IMR-90 (cell line): ENCODE results near the gene CHMP5. TPM values are rescaled to one million over a fixed set of nuclear protein-coding genes. Genes with fewer than 3 reads are reported as not detected.

ENCODE experiments used
- ATAC-seq: fragments of 200-7000 bp; cut with Tn5 transposase; 2 replicates; pipeline ENCODE4 v1.9.1; 2020; ENCODE audit warnings: low read depth, mild to moderate bottlenecking, moderate library complexity
- BruUV-seq: library from RNA; stranded (reverse); fragments of 400-500 nt; replicated peaks from 2 replicates; lab custom pipeline; 2021; lab: Mats Ljungman, UMichigan
- CTCF ChIA-PET: fragments of 300-600 bp; formaldehyde crosslinking; extraction: SDS; loops from one replicate; lab custom pipeline; 2021; ENCODE audit warnings: antibody characterized with exemption; lab: Yijun Ruan, JAX
- POLR2A ChIA-PET: fragments of 300-600 bp; sonication (Branson Sonifier 250); formaldehyde crosslinking; loops from one replicate; lab custom pipeline; 2022; ENCODE audit warnings: antibody characterized with exemption; ENCODE audit not compliant: unreplicated experiment; lab: Charles Lee
- DNase-seq: peaks from one replicate; pipeline ENCODE4 v3.0.0; 2013
- H2AFZ ChIP-seq: replicated peaks from 2 replicates; pipeline ENCODE3; 2013; ENCODE audit warnings: low read length, mild to moderate bottlenecking; ENCODE audit not compliant: poor library complexity
- H2AK5ac ChIP-seq: 2 replicates; pipeline ENCODE4 v1.6.1; 2013; ENCODE audit warnings: low read depth, low read length, inconsistent platforms
- H2AK9ac ChIP-seq: replicated peaks from 2 replicates; pipeline ENCODE3; 2013; ENCODE audit warnings: mild to moderate bottlenecking, low read depth, low read length, moderate library complexity; ENCODE audit not compliant: poor library complexity
- H2BK120ac ChIP-seq: 2 replicates; pipeline ENCODE4 v1.6.1; 2013; ENCODE audit warnings: low read depth, low read length, inconsistent platforms
- H2BK15ac ChIP-seq: 3 replicates; pipeline ENCODE4 v1.6.1; 2013; ENCODE audit warnings: low read depth, low read length, inconsistent platforms
- H2BK20ac ChIP-seq: 2 replicates; pipeline ENCODE4 v1.6.1; 2013; ENCODE audit warnings: low read depth, mild to moderate bottlenecking, inconsistent platforms, low read length, moderate library complexity
- H2BK5ac ChIP-seq: 2 replicates; pipeline ENCODE4 v1.6.1; 2013; ENCODE audit warnings: mild to moderate bottlenecking, low read depth, low read length, inconsistent platforms; ENCODE audit not compliant: poor library complexity, severe bottlenecking
- H3K14ac ChIP-seq: replicated peaks from 2 replicates; pipeline ENCODE4 v1.6.1; 2013; ENCODE audit warnings: low read depth, low read length, inconsistent platforms
- H3K18ac ChIP-seq: 2 replicates; pipeline ENCODE4 v1.6.1; 2013; ENCODE audit warnings: low read depth, low read length, control low read depth
- H3K23ac ChIP-seq: 2 replicates; pipeline ENCODE4 v1.6.1; 2013; ENCODE audit warnings: low read depth, low read length, inconsistent platforms
- H3K27ac ChIP-seq: 2 replicates; pipeline ENCODE4 v1.5.1; 2013; ENCODE audit warnings: mild to moderate bottlenecking, control low read depth, low read length; ENCODE audit not compliant: insufficient read depth
- H3K27me3 ChIP-seq: 2 replicates; pipeline ENCODE4 v1.6.1; 2013; ENCODE audit warnings: low read length; ENCODE audit not compliant: control insufficient read depth, insufficient read depth
- H3K36me3 ChIP-seq: 2 replicates; pipeline ENCODE4 v1.6.1; 2013; ENCODE audit warnings: low read length, mixed read lengths; ENCODE audit not compliant: control insufficient read depth, insufficient read depth
- H3K4ac ChIP-seq: 2 replicates; pipeline ENCODE4 v1.6.1; 2013; ENCODE audit warnings: low read depth, low read length, inconsistent platforms
- H3K4me1 ChIP-seq: 2 replicates; pipeline ENCODE4 v1.6.1; 2013; ENCODE audit warnings: low read length, mixed read lengths; ENCODE audit not compliant: control insufficient read depth, insufficient read depth
- H3K4me2 ChIP-seq: 2 replicates; pipeline ENCODE4 v1.6.1; 2013; ENCODE audit warnings: low read depth, mild to moderate bottlenecking, control low read depth, low read length, moderate library complexity
- H3K4me3 ChIP-seq: 2 replicates; pipeline ENCODE4 v1.5.1; 2013; ENCODE audit warnings: low read depth, mild to moderate bottlenecking, control low read depth, low read length, moderate library complexity; ENCODE audit not compliant: insufficient read depth
- H3K56ac ChIP-seq: 2 replicates; pipeline ENCODE4 v1.6.1; 2013; ENCODE audit warnings: low read length, inconsistent platforms; ENCODE audit not compliant: insufficient read depth; ENCODE audit errors: extremely low read depth
- H3K79me1 ChIP-seq, 2 experiments: 2 replicates each; pipeline ENCODE4 v1.6.1; 2013; ENCODE audit warnings: low read length in 2 of 2, inconsistent platforms in 1 of 2, low read depth in 1 of 2
- H3K9ac ChIP-seq: 2 replicates; pipeline ENCODE4 v1.6.1; 2013; ENCODE audit warnings: low read depth, low read length, control low read depth
- H3K9me1 ChIP-seq: 2 replicates; pipeline ENCODE4 v1.6.1; 2013; ENCODE audit warnings: low read length, inconsistent platforms; ENCODE audit not compliant: insufficient read depth
- H3K9me3 ChIP-seq: 2 replicates; pipeline ENCODE4 v1.6.1; 2013; ENCODE audit warnings: low read length; ENCODE audit not compliant: control insufficient read depth, insufficient read depth
- H4K20me1 ChIP-seq: 2 replicates; pipeline ENCODE4 v1.6.1; 2013; ENCODE audit warnings: low read length, inconsistent platforms; ENCODE audit not compliant: insufficient read depth
- H4K5ac ChIP-seq: 2 replicates; pipeline ENCODE4 v1.6.1; 2013; ENCODE audit warnings: mild to moderate bottlenecking, low read depth, low read length, control low read depth
- H4K8ac ChIP-seq, 2 experiments: 2 replicates each; pipeline ENCODE4 v1.6.1; 2013; ENCODE audit warnings: low read depth in 2 of 2, low read length in 2 of 2, control low read depth in 1 of 2, inconsistent platforms in 1 of 2
- H4K91ac ChIP-seq: 2 replicates; pipeline ENCODE4 v1.6.1; 2013; ENCODE audit warnings: low read depth, low read length, inconsistent platforms; ENCODE audit not compliant: insufficient read depth
- BHLHE40 ChIP-seq: fragments of 150-350 bp; IDR thresholded peaks from 2 replicates; pipeline ENCODE4 v1.6.1; 2016; ENCODE audit warnings: mild to moderate bottlenecking, low read depth, low read length
- CEBPB ChIP-seq: IDR thresholded peaks from 2 replicates; pipeline ENCODE4 v1.6.1; 2012; ENCODE audit warnings: low read depth, low read length, improper control_type of control experiment
- CHD1 ChIP-seq: IDR thresholded peaks from 2 replicates; pipeline ENCODE4 v1.6.1; 2012; ENCODE audit warnings: low read depth, low read length, improper control_type of control experiment
- CTCF ChIP-seq: conservative IDR thresholded peaks from 2 replicates; pipeline ENCODE4 v1.5.1; 2012; ENCODE audit warnings: mild to moderate bottlenecking, low read depth, low read length, improper control_type of control experiment
- ELK1 ChIP-seq: fragments of 150-350 bp; IDR thresholded peaks from 2 replicates; pipeline ENCODE4 v1.6.1; 2016; ENCODE audit warnings: low read depth, mild to moderate bottlenecking, low read length, moderate library complexity, borderline replicate concordance
- FOS ChIP-seq: fragments of 150-350 bp; IDR thresholded peaks from 2 replicates; pipeline ENCODE4 v1.6.1; 2016; ENCODE audit warnings: low read depth, low read length
- MAFK ChIP-seq: IDR thresholded peaks from 2 replicates; pipeline ENCODE4 v1.6.1; 2012; ENCODE audit warnings: low read depth, low read length, improper control_type of control experiment
- MAZ ChIP-seq: IDR thresholded peaks from 2 replicates; pipeline ENCODE4 v1.6.1; 2012; ENCODE audit warnings: low read depth, mild to moderate bottlenecking, low read length, improper control_type of control experiment, moderate library complexity, borderline replicate concordance
- MXI1 ChIP-seq: IDR thresholded peaks from 2 replicates; pipeline ENCODE4 v1.6.1; 2012; ENCODE audit warnings: low read depth, mild to moderate bottlenecking, low read length, moderate library complexity, borderline replicate concordance
- NFE2L2 ChIP-seq: fragments of 150-350 bp; IDR thresholded peaks from 2 replicates; pipeline ENCODE4 v1.6.1; 2016; ENCODE audit warnings: low read depth, mild to moderate bottlenecking, low read length
- POLR2A ChIP-seq: IDR thresholded peaks from 2 replicates; pipeline ENCODE4 v1.6.1; 2012; ENCODE audit warnings: mild to moderate bottlenecking, low read depth, low read length
- RAD21 ChIP-seq: IDR thresholded peaks from 2 replicates; pipeline ENCODE4 v1.6.1; 2012; ENCODE audit warnings: low read length, improper control_type of control experiment
- RCOR1 ChIP-seq: IDR thresholded peaks from 2 replicates; pipeline ENCODE4 v1.6.1; 2012; ENCODE audit warnings: mild to moderate bottlenecking, low read length, improper control_type of control experiment; ENCODE audit not compliant: insufficient replicate concordance
- RFX5 ChIP-seq: IDR thresholded peaks from 2 replicates; pipeline ENCODE4 v1.8.0; 2012; ENCODE audit warnings: low read depth, mild to moderate bottlenecking, low read length, moderate library complexity
- SMC3 ChIP-seq: fragments of 150-350 bp; IDR thresholded peaks from 2 replicates; pipeline ENCODE4 v1.6.1; 2016; ENCODE audit warnings: low read depth, mild to moderate bottlenecking, antibody characterized with exemption, low read length, moderate library complexity
- USF2 ChIP-seq: fragments of 150-350 bp; IDR thresholded peaks from 2 replicates; pipeline ENCODE4 v1.6.1; 2017; ENCODE audit warnings: mild to moderate bottlenecking, antibody characterized with exemption, low read length, low read depth
- WGBS, 2 experiments: methylation state at CpG; one replicate each; pipeline versions ENCODE4 v1.1.5 to v1.1.7; 2013; ENCODE audit warnings: missing lambda C conversion rate in 2 of 2; ENCODE audit not compliant: insufficient read length in 1 of 2; ENCODE audit errors: extremely low coverage in 2 of 2; 5-methylcytosine and 5-hydroxymethylcytosine counted together
- dilution Hi-C: fragments of 300-500 bp; cut with HindIII; formaldehyde crosslinking; loops from one replicate; pipeline ENCODE4 v1.14.3; 2018; ENCODE audit warnings: low sequenced_read_pairs; ENCODE audit not compliant: unreplicated experiment
- in situ Hi-C: fragments of 300-500 bp; cut with MboI; formaldehyde crosslinking; loops from 3 replicates; pipeline ENCODE4 v1.14.3; 2019; ENCODE audit warnings: low sequenced_read_pairs, inconsistent platforms, mixed read lengths
- intact Hi-C: fragments of 100-400 bp; cut with micrococcal nuclease; formaldehyde crosslinking; loops from 2 replicates; pipeline ENCODE4 v1.10.0; 2022
- polyA plus RNA-seq, 3 experiments: library from polyadenylated mRNA; depleted of rRNA; stranded (reverse); fragments of >200 nt; gene quantifications; 2 replicates each; pipeline ENCODE4 v1.2.3, GENCODE V29; 2012; ENCODE audit warnings: low replicate concordance in 1 of 3
- total RNA-seq: library from RNA; depleted of rRNA; stranded (reverse); fragments of >200 nt; gene quantifications from 2 replicates; pipeline ENCODE4 v1.2.3, GENCODE V29; 2012

Gene CHMP5
- total and polyA plus RNA-seq, 2 of the 4 experiments (the other 2 are of a cell fraction): 70.6 to 80.8 TPM

GRCh38 chr9:33287087-33287490 is 22.2 kb downstream of the CHMP5 start:
- dilution Hi-C loops: loop anchor here (25.0 kb wide), 1 partner anchor 175 kb away; the partner anchor contains the start of gene NOL6
- POLR2A ChIA-PET: no interaction called here

More at GRCh38 chr9:33287087-33287490, 22.2 kb downstream of the CHMP5 start:
- H2BK15ac ChIP-seq: peak overlapping the region; percentile 70; the same call in 1 of the 3 replicates
- H2BK20ac ChIP-seq: no peak overlapping the region
- no peaks in the 10 kb centered on the region for H3K9me1 ChIP-seq
- H3K9me3 ChIP-seq: no peaks in the 10 kb centered on the region
- no TSS peak for BruUV-seq
- WGBS, 2 experiments: no CpG with 5 or more reads among the region's 4 CpGs
- H2AK5ac ChIP-seq: no peak overlapping the region; the same call in 1 of the 2 replicates
- H3K9ac ChIP-seq: no peak overlapping the region
- H3K56ac ChIP-seq: no peak overlapping the region
- H3K27ac ChIP-seq: peak overlapping the region; percentile 25; the same call in 1 of the 2 replicates
- H2AFZ ChIP-seq: no peak overlapping the region
- peaks cover 9 to 17% of the 10 kb centered on the region in 2 experiments for H3K79me1 ChIP-seq
- 0 out of 2 replicates have a peak overlapping the region, but pooled peaks have one; percentile 25 for H4K91ac ChIP-seq
- no peak overlapping the region; a peak in 1 of 4 replicates for H4K8ac ChIP-seq
- no peak overlapping the region for H2BK5ac ChIP-seq
- peak overlapping the region; percentile 42; the same call in 1 of the 2 replicates for H3K4ac ChIP-seq
- in situ Hi-C loops (no loop called here), intact Hi-C loops (loop anchor here (1.0 to 5.0 kb wide), 5 partner anchors 128 to 436 kb away; no protein-coding TSS in a partner anchor)
- H3K18ac ChIP-seq: no peak overlapping the region
- no peaks in the 10 kb centered on the region for H4K20me1 ChIP-seq
- TF ChIP-seq USF2 (no peak), FOS (no peak), SMC3 (peak; percentile 88), MAFK (peak; percentile 75), RAD21 (peak; percentile 89), RFX5 (no peak), CEBPB (no peak), MAZ (no peak), CTCF (peak; percentile 93), ELK1 (no peak), NFE2L2 (no peak), POLR2A (no peak), MXI1 (no peak), RCOR1 (no peak), CHD1 (no peak), BHLHE40 (no peak)
- no peak overlapping the region for H4K5ac ChIP-seq
- ATAC-seq (peak; percentile 44), DNase-seq (peak; percentile 75)
- no peak overlapping the region for H3K23ac ChIP-seq
- CTCF ChIA-PET: interaction anchor here (0.5 to 1.2 kb wide), 6 partner anchors 10 to 180 kb away, joined by 3 to 4 read pairs (median 3); no protein-coding TSS in a partner anchor
- no peak overlapping the region for H2AK9ac ChIP-seq
- H3K4me3 ChIP-seq: no peak overlapping the region
- no peak overlapping the region for H2BK120ac ChIP-seq
- H3K14ac ChIP-seq: no peak overlapping the region
- H3K4me1 ChIP-seq: peaks cover 4% of the 10 kb centered on the region; the same call in 1 of the 2 replicates
- H3K4me2 ChIP-seq: no peak overlapping the region
- no peaks in the 10 kb centered on the region for H3K27me3 ChIP-seq
- peaks cover under 1% of the 10 kb centered on the region; the same call in 1 of the 2 replicates for H3K36me3 ChIP-seq
